Measurements from ENCODE around the gene ACTL10. TPM values are rescaled to one million over a fixed set of nuclear protein-coding genes. Genes with fewer than 3 reads are reported as not detected.

ACTL10 gene
- total and polyA plus RNA-seq, 2 of the 13 experiments (the other 11 are each of a cell fraction or from before 2014, with no cell fraction given): not detected

DNA sequence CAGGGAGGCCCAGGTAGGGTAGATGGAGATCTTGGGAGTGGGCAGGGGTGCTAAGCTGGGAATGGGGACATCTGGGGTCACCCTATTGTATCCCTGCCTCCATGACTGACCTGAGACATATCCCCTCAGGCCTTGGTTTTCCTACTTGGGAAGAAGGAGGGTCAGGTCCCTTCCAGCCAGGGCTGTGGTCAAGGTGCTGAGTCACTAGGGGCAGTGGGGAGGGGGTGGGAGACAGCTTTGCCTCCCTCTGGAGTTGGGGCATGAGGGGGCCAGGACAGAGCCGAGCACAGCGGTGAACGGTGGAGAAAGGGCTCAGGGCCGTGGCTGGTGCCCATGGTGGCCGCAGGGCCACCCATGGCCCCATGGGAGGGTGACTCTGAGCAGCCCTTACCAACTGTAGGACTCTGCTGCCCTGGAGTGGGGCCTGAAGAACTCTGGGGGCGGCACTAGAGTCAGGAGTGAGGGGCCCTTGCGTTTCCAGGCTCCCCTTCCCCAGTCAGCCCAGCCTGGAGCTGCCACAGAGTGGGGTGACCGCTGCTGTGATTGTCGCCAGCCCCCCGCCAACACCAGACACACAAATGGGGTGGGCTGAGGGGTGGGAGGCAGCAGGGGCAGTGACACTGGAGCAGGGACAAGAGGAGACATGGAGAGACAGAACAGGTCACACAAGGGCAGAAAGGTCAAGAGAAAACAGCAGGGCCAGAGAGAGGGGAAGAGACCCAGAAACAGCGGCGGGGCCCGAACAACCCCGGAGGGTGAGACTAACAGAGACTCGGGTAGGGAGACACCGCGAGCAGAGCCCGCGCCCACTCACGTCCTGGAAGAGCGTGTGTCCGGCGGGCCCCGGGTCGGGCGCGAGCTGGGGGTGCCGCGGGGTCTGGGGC, 6.9 kb downstream of the ACTL10 start (continued):
- TF ChIP-seq, protein P1, sequence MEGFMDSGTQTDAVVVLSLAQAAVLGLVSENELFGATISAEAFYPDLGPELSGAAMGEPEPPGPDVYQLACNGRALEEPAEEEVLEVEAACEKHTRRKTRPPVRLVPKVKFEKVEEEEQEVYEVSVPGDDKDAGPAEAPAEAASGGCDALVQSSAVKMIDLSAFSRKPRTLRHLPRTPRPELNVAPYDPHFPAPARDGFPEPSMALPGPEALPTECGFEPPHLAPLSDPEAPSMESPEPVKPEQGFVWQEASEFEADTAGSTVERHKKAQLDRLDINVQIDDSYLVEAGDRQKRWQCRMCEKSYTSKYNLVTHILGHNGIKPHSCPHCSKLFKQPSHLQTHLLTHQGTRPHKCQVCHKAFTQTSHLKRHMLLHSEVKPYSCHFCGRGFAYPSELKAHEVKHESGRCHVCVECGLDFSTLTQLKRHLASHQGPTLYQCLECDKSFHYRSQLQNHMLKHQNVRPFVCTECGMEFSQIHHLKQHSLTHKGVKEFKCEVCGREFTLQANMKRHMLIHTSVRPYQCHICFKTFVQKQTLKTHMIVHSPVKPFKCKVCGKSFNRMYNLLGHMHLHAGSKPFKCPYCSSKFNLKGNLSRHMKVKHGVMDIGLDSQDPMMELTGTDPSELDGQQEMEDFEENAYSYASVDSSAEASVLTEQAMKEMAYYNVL (CRISPR knock-in tag; IDR thresholded peaks at IDR 0.05; ENCODE audit: borderline replicate concordance): 0 out of 2 replicates have a peak, but pooled peaks have one; percentile 45
- TF ChIP-seq, protein P2, sequence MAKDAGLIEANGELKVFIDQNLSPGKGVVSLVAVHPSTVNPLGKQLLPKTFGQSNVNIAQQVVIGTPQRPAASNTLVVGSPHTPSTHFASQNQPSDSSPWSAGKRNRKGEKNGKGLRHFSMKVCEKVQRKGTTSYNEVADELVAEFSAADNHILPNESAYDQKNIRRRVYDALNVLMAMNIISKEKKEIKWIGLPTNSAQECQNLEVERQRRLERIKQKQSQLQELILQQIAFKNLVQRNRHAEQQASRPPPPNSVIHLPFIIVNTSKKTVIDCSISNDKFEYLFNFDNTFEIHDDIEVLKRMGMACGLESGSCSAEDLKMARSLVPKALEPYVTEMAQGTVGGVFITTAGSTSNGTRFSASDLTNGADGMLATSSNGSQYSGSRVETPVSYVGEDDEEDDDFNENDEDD (CRISPR knock-in tag; IDR thresholded peaks at IDR 0.05; ENCODE audit: borderline replicate concordance): 0 out of 2 replicates have a peak, but pooled peaks have one; percentile 7
- TF ChIP-seq ZNF451 (CRISPR knock-in tag; IDR thresholded peaks at IDR 0.05) (no peak), ZNF746 (CRISPR knock-in tag; IDR thresholded peaks at IDR 0.05) (0 out of 2 replicates have a peak, but pooled peaks have one; percentile 8), ZNF605 (CRISPR knock-in tag; IDR thresholded peaks at IDR 0.05) (peak; percentile 43; the same call in 1 of the 2 replicates), FOXK2 (IDR thresholded peaks at IDR 0.05) (no peak), MXI1 (IDR thresholded peaks at IDR 0.05; ENCODE audit: borderline replicate concordance, low read depth, low read length) (no peak), ZSCAN22 (CRISPR knock-in tag; IDR thresholded peaks at IDR 0.05) (no peak), ZNF501 (CRISPR knock-in tag; IDR thresholded peaks at IDR 0.05) (peak; percentile 60), ZNF83 (CRISPR knock-in tag; IDR thresholded peaks at IDR 0.05; ENCODE audit: borderline replicate concordance) (peak; percentile 85; the same call in 1 of the 2 replicates), IKZF4 (CRISPR knock-in tag; IDR thresholded peaks at IDR 0.05; ENCODE audit: borderline replicate concordance, low read depth, not compliant biosample characterization) (no peak)
- TF ChIP-seq, protein P3, sequence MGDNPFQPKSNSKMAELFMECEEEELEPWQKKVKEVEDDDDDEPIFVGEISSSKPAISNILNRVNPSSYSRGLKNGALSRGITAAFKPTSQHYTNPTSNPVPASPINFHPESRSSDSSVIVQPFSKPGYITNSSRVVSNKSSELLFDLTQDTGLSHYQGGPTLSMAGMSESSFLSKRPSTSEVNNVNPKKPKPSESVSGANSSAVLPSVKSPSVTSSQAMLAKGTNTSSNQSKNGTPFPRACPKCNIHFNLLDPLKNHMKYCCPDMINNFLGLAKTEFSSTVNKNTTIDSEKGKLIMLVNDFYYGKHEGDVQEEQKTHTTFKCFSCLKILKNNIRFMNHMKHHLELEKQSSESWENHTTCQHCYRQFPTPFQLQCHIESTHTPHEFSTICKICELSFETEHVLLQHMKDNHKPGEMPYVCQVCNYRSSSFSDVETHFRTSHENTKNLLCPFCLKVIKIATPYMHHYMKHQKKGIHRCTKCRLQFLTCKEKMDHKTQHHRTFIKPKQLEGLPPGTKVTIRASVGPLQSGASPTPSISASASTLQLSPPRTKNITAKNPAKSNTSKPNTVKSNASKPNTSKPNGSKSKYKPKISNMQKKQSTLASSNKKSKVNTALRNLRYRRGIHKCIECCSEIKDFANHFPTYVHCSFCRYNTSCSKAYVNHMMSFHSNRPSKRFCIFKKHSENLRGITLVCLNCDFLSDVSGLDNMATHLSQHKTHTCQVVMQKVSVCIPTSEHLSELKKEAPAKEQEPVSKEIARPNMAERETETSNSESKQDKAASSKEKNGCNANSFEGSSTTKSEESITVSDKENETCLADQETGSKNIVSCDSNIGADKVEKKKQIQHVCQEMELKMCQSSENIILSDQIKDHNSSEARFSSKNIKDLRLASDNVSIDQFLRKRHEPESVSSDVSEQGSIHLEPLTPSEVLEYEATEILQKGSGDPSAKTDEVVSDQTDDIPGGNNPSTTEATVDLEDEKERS (CRISPR knock-in tag; IDR thresholded peaks at IDR 0.05): no peak; the same call in 1 of the 2 replicates
- TF ChIP-seq, protein P4, sequence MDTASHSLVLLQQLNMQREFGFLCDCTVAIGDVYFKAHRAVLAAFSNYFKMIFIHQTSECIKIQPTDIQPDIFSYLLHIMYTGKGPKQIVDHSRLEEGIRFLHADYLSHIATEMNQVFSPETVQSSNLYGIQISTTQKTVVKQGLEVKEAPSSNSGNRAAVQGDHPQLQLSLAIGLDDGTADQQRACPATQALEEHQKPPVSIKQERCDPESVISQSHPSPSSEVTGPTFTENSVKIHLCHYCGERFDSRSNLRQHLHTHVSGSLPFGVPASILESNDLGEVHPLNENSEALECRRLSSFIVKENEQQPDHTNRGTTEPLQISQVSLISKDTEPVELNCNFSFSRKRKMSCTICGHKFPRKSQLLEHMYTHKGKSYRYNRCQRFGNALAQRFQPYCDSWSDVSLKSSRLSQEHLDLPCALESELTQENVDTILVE (CRISPR knock-in tag; IDR thresholded peaks at IDR 0.05): no peak
- TF ChIP-seq, protein P5, sequence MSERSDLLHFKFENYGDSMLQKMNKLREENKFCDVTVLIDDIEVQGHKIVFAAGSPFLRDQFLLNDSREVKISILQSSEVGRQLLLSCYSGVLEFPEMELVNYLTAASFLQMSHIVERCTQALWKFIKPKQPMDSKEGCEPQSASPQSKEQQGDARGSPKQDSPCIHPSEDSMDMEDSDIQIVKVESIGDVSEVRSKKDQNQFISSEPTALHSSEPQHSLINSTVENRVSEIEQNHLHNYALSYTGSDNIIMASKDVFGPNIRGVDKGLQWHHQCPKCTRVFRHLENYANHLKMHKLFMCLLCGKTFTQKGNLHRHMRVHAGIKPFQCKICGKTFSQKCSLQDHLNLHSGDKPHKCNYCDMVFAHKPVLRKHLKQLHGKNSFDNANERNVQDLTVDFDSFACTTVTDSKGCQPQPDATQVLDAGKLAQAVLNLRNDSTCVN (CRISPR knock-in tag; IDR thresholded peaks at IDR 0.05; ENCODE audit: borderline replicate concordance): 0 out of 2 replicates have a peak, but pooled peaks have one; percentile 14
- TF ChIP-seq, protein P6, sequence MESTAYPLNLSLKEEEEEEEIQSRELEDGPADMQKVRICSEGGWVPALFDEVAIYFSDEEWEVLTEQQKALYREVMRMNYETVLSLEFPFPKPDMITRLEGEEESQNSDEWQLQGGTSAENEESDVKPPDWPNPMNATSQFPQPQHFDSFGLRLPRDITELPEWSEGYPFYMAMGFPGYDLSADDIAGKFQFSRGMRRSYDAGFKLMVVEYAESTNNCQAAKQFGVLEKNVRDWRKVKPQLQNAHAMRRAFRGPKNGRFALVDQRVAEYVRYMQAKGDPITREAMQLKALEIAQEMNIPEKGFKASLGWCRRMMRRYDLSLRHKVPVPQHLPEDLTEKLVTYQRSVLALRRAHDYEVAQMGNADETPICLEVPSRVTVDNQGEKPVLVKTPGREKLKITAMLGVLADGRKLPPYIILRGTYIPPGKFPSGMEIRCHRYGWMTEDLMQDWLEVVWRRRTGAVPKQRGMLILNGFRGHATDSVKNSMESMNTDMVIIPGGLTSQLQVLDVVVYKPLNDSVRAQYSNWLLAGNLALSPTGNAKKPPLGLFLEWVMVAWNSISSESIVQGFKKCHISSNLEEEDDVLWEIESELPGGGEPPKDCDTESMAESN (CRISPR knock-in tag; conservative IDR thresholded peaks at IDR 0.05): peak; percentile 52; the same call in 1 of the 2 replicates
